NCI-H128 (cell line): ENCODE results near the gene RNU6-1.

Source experiments
- DNase-seq: peaks from one replicate; lab custom pipeline; 2025; ENCODE audit not compliant: unreplicated experiment; lab: John Stamatoyannopoulos, UW

Gene RNU6-1

GRCh38 chr15:67834581-67835296 lies 5.1 kb downstream of the RNU6-1 start:
- DNase-seq, result no peak

- DNase-seq, result no peak
These were observed 5.9 kb downstream of the RNU6-1 start for GRCh38 chr15:67833710-67834511.

- no peak for DNase-seq
These were observed 6.7 kb downstream of the RNU6-1 start for GRCh38 chr15:67832897-67833709.

DNA sequence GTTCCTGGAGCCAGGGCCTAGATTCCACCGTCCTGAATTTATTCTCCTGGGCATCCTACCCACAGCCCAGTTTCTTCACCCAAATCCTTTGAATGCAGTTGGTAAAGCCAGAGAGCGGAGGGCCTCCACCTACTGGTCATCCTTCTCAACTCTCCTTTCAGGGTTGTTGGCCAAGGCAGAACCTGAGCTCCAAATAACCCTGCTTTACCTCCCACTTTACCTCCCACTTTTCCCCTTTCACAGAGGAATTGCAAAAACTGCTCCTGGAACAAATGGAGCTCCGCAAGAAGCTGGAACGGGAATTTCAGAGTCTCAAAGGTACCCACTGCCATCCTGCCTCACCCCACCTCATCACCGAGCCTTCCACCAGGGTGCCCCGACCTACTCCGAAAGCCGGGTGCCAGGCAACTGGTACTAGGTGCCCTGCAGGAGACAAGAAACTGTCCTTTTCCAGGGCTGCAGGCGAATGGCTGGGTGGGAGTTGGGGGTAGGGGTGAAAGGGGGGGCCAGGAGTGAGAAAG lies 7.8 kb downstream of the RNU6-1 start:
- DNase-seq, result no peak

DNA sequence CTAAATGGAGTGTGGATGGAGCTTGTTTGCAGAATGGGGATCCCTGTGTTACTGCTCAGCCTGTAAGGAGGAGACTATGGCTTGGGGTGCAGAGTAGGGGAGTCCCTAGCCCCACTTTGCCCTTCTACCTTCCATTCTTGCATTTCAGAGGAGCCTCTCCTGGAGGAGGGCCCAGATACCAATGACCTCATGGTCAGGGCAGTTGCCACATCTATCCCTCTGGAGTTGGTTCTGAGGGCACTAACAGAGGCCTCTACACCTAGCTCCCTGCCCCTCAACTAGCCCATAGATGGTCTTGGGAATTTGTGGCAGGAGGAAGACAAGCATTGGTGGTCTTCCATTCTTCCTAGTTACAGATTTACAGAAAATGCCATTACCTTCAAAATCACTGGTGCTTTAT lies 8.5 kb downstream of the RNU6-1 start:
- DNase-seq, result no peak

DNA sequence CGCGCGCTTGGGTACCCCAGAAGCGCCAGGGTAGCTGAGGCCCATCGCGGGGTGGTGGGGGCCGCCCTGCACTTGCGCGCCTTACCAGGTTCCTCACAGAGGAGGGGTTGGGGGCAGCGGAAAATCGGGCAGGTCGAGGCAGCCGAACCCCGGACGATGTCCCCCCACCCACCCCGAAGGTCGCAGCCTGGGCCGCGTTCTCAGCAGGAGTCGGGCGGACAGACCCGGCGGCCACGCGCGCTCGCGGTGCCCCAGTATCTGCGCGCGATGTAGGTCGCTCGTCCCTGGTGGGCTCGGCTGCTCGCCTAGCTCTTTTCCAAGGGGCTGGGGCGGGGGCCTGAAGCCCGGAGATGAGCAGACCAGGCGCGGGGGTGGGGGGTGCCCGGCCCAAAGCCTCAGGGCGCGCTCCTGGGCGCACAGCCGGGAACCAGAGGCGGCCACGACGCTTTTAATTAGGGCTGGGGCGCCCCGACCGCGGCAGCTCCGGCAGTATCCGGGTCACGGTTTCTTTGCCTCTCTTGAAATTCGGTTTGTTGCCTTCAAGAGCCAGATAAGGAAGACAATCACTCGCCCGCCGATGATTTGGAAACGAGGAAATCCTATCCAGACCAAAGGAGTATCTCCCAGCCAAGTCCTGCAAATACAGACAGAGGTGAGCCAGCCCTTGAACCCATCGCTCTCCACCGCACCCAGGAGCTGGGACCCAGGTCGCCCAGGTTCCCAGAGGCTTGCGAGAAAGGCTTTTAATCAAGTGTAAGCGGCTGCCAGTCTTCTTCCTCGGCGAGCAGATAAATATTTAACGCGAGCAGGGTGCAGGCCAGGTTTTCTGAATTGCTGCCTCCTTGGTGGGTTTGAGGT lies 10.0 kb downstream of the RNU6-1 start:
- DNase-seq, result no peak

GRCh38 chr15:67828969-67829646 lies 10.7 kb downstream of the RNU6-1 start:
- no peak for DNase-seq

- DNase-seq, result no peak
These were observed 11.4 kb downstream of the RNU6-1 start for GRCh38 chr15:67828278-67828968.

- DNase-seq, result no peak
These were observed 12.1 kb downstream of the RNU6-1 start for GRCh38 chr15:67827562-67828277.

DNA sequence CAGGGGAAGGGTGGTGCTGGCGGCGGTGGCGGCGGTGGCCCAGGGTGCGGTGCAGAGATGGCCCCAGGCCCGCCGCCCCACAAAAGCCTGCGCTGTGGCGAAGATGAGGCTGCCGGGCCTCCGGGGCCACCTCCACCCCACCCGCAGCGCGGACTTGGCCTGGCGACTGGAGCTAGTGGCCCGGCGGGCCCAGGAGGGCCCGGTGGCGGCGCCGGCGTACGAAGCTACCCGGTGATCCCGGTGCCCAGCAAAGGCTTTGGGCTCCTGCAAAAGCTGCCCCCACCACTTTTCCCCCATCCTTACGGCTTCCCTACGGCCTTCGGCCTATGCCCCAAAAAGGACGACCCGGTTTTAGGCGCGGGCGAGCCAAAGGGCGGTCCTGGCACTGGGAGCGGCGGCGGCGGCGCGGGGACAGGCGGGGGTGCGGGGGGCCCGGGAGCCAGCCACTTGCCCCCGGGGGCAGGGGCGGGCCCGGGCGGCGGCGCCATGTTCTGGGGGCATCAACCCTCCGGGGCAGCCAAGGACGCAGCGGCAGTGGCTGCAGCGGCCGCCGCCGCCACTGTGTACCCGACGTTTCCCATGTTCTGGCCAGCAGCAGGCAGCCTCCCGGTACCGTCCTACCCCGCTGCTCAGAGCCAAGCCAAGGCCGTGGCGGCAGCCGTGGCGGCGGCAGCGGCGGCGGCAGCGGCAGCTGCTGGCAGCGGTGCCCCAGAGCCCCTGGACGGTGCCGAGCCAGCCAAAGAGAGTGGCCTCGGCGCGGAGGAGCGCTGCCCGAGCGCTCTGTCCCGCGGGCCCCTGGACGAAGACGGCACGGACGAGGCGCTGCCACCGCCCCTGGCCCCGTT lies 12.9 kb downstream of the RNU6-1 start:
- no peak for DNase-seq

DNA sequence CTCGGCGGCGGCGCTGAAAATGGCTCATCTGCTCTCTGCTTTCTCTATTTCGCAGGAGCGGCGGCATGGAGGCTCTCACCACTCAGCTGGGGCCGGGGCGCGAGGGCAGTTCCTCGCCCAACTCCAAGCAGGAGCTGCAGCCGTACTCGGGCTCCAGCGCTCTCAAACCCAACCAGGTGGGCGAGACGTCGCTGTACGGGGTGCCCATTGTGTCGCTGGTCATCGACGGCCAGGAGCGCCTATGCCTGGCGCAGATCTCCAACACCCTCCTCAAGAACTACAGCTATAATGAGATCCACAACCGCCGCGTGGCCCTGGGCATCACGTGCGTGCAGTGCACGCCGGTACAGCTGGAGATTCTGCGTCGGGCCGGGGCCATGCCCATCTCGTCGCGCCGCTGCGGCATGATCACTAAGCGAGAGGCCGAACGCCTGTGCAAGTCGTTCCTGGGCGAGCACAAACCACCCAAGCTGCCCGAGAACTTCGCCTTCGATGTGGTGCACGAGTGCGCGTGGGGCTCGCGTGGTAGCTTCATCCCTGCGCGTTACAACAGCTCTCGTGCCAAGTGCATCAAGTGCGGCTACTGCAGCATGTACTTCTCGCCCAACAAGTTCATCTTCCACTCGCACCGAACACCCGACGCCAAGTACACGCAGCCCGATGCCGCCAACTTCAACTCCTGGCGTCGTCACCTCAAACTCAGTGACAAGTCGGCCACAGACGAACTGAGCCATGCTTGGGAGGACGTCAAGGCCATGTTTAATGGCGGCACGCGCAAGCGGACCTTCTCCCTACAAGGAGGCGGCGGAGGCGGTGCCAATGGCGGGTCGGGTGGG lies 13.7 kb downstream of the RNU6-1 start:
- DNase-seq, result no peak

GRCh38 chr15:67824976-67825880 lies 14.6 kb downstream of the RNU6-1 start, which contains the start of gene SKOR1:
Gene SKOR1, plus strand, starts transcription at chr15:67825509. Its CDS starts 94 bp downstream, at chr15:67825603.
- no peak for DNase-seq

DNA sequence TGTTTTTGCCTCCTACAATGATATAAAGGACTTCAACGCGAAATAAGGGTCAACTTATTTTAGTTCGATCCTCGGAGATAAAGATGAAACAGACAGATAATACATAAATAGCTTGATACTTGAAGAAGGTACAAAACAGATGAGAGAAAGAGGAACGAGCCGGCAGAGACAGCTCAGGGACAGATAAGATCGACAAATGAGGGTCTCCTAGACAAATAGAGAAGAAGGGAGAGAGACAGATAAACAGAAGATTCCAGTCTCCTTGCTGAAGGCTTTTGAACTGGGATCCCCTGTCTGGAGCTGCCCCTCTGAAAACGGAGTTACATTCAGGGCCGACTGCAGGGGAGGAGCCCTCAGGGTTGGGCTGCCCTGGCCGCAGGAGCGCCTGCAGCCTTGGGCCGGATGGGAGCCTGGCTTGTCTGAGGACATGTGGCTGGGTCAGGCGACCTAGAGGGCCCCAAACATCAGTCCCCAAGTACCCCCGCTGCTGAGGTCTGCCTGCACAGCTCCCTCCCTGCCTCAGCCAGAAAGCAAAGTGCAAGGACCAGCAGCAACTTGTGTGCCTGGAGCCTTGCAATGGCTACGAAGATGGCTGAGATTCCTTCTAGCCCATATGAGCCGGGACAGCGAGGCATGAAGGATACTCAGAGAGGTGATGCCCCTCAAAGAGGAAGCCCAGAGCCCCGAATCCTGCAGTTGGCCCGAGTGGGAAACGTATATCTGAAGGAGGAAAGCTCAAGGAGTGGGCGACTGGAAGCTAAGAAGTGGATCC lies 15.5 kb downstream of the RNU6-1 start:
- DNase-seq, result no peak

DNA sequence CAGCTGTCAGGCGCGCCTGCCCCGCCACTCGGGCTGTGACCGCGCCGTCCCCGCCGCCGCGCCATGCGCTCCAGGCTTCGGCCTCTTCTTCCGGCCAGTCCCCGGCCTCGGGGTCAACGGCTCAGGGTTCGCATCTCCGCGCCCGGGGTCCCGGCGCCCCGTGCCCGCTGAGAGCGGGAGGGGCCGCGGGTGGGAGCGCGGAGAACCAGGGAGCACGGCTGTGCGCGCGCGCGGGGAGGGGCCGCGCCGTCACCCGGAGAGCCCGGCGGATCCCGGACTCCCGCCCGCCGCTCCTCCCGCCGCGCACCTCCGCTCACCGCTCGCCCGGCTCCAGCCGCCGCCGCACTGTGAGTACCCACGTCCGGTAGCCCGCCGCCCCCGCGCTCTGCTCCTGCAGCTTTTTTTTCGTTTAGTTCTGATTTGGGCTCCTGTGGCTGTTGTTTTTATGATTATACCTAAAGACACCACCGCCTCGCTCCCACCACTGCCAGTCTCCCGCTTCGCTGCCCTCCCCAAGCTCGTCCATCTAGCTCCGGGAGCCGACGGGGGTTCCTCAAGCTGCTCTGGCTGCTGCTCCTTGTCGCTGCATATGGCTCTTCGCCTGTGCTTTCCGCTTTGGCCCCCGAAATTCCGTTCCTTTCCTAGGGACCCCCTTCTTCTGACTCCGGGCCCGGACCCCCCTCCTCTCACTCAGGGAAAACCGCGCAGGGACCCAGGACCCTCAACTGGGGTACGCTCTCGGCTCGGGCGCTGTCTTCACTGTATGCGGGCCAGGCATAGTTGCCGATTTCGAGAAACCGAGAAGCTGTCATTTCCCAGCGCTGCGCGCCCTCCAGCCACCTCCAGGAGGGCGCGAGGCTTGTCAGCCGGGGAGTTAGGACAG lies 16.3 kb downstream of the RNU6-1 start:
- DNase-seq, result no peak
